ENCODE measurements around the gene CHMP3. TPM values are rescaled to one million over a fixed set of nuclear protein-coding genes. Genes with fewer than 3 reads are reported as not detected.

The CHMP3 gene
- total and polyA plus RNA-seq, 2 donors (not counting 1 experiment from before 2014, with no cell fraction given), result 17.5 to 72.5 TPM

DNA sequence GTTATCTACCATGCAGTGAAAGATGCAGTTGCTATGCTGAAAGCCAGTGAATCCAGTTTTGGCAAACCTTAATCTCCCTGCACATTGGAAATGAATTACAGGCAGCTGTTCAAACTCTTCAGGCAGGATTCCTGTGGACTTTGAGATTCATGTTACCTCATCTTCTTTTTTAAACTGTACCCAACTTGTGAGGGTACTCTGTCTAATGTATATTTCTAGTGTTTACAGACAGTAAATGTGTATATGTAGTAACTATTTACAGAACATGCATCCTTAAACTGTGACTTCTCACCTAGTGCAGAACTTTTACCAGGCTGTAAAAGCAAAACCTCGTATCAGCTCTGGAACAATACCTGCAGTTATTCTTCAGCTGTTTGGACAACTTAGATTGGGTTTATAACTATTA is 71.2 kb downstream of the CHMP3 start:
- Mint-ChIP-seq H3K27me3 (no peaks in the 10 kb centered on the region), H3K4me3 (no peak overlapping the region), H3K27ac (peak overlapping the region; percentile 8), H3K9me3 (ENCODE audit: insufficient read depth) (no peaks in the 10 kb centered on the region), H3K4me1 (peaks cover 30% of the 10 kb centered on the region)
- Histone ChIP-seq H2AFZ (ENCODE audit: insufficient read depth, low read depth, low read length, poor library complexity, severe bottlenecking) (no peak overlapping the region), H4K20me1 (ENCODE audit: control insufficient read depth, insufficient read depth, low read length, poor library complexity, severe bottlenecking) (no peaks in the 10 kb centered on the region), H3K9ac (ENCODE audit: low read length) (no peak overlapping the region), H3K4me1 (ENCODE audit: control insufficient read depth in 2 of 2, insufficient read depth in 2 of 2, low read length in 2 of 2) (peaks cover 0 to 15% of the 10 kb centered on the region in 2 donors), H3K79me2 (ENCODE audit: control insufficient read depth, insufficient read depth, low read length) (no peaks in the 10 kb centered on the region), H3K27ac (ENCODE audit: low read length in 2 of 2) (no peak overlapping the region), H3K27me3 (replicated peaks in 1 of 4; ENCODE audit: control extremely low read depth in 1 of 4, control insufficient read depth in 3 of 4, insufficient read depth in 4 of 4, low read length in 3 of 4) (no peaks in the 10 kb centered on the region), H3K4me3 (ENCODE audit: control extremely low read depth in 1 of 5, extremely low read depth in 1 of 5, insufficient read depth in 1 of 5, low read depth in 2 of 5, low read length in 4 of 5) (no peak overlapping the region), H3K9me3 (ENCODE audit: control extremely low read depth in 1 of 3, control insufficient read depth in 2 of 3, insufficient read depth in 1 of 3, low read length in 2 of 3) (no peaks in the 10 kb centered on the region), H3K36me3 (replicated peaks in 1 of 2; ENCODE audit: control extremely low read depth in 1 of 2, control insufficient read depth in 1 of 2, extremely low read depth in 1 of 2, insufficient read depth in 2 of 2, low read length in 1 of 2) (peaks cover 0 to 55% of the 10 kb centered on the region in 2 experiments), H3K4me2 (replicated peaks; ENCODE audit: low read depth, low read length, poor library complexity, severe bottlenecking) (no peak overlapping the region)
- ChIA-PET CTCF (no interaction called here), POLR2A (no interaction called here)
- TF ChIP-seq, protein P1, sequence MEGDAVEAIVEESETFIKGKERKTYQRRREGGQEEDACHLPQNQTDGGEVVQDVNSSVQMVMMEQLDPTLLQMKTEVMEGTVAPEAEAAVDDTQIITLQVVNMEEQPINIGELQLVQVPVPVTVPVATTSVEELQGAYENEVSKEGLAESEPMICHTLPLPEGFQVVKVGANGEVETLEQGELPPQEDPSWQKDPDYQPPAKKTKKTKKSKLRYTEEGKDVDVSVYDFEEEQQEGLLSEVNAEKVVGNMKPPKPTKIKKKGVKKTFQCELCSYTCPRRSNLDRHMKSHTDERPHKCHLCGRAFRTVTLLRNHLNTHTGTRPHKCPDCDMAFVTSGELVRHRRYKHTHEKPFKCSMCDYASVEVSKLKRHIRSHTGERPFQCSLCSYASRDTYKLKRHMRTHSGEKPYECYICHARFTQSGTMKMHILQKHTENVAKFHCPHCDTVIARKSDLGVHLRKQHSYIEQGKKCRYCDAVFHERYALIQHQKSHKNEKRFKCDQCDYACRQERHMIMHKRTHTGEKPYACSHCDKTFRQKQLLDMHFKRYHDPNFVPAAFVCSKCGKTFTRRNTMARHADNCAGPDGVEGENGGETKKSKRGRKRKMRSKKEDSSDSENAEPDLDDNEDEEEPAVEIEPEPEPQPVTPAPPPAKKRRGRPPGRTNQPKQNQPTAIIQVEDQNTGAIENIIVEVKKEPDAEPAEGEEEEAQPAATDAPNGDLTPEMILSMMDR (IDR thresholded peaks at IDR 0.05), result no peak
- no peak for TF ChIP-seq EZH2 (IDR thresholded peaks at IDR 0.05; ENCODE audit: borderline replicate concordance, insufficient read depth, low read depth, low read length, poor library complexity, severe bottlenecking)
- no peak for DNase-seq
- intact Hi-C loops (cut with micrococcal nuclease), result no loop called here
- no peak for ATAC-seq (ENCODE audit: low read depth)
- no CpG with 5 or more reads among the region's 1 CpG for WGBS (ENCODE audit: insufficient coverage)

DNA sequence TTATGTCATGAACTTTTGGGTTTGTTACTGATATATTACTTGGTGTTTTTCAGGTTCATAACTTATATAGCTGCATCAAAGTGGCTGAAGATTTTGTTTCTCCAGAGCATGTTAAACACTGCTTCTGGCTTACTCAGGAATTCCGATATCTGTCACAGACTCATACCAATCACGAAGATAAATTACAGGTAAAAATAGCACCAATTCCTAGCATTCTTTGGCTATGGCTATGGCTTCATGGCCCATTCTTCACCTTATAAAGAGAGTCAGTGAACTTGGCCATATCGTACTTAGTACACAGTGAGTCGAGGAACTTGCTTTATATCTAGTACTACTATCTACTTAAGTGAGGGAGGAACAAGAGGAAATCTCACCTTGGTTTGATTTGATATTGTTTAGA is 72.2 kb downstream of the CHMP3 start:
- no peak overlapping the region for H3K9ac ChIP-seq (ENCODE audit: low read length)
- peaks cover 0 to 10% of the 10 kb centered on the region in 2 donors for H3K4me1 ChIP-seq (ENCODE audit: control insufficient read depth in 2 of 2, insufficient read depth in 2 of 2, low read length in 2 of 2)
- Mint-ChIP-seq H3K27ac (no peak overlapping the region), H3K9me3 (ENCODE audit: insufficient read depth) (no peaks in the 10 kb centered on the region), H3K4me3 (no peak overlapping the region), H3K27me3 (no peaks in the 10 kb centered on the region), H3K4me1 (peaks cover 25% of the 10 kb centered on the region)
- TF ChIP-seq, protein P1 (IDR thresholded peaks at IDR 0.05), result no peak
- TF ChIP-seq EZH2 (IDR thresholded peaks at IDR 0.05; ENCODE audit: borderline replicate concordance, insufficient read depth, low read depth, low read length, poor library complexity, severe bottlenecking), result no peak
- H3K27ac ChIP-seq (ENCODE audit: low read length in 2 of 2), result no peak overlapping the region
- H4K20me1 ChIP-seq (ENCODE audit: control insufficient read depth, insufficient read depth, low read length, poor library complexity, severe bottlenecking), result no peaks in the 10 kb centered on the region
- no peak overlapping the region for H2AFZ ChIP-seq (ENCODE audit: insufficient read depth, low read depth, low read length, poor library complexity, severe bottlenecking)
- H3K27me3 ChIP-seq (replicated peaks in 1 of 4; ENCODE audit: control extremely low read depth in 1 of 4, control insufficient read depth in 3 of 4, insufficient read depth in 4 of 4, low read length in 3 of 4), result no peaks in the 10 kb centered on the region
- WGBS (ENCODE audit: insufficient coverage), result 100% methylated on average over 2 of the region's 4 CpGs
- no peaks in the 10 kb centered on the region for H3K9me3 ChIP-seq (ENCODE audit: control extremely low read depth in 1 of 3, control insufficient read depth in 2 of 3, insufficient read depth in 1 of 3, low read length in 2 of 3)
- no peaks in the 10 kb centered on the region for H3K79me2 ChIP-seq (ENCODE audit: control insufficient read depth, insufficient read depth, low read length)
- ChIA-PET CTCF (no interaction called here), POLR2A (no interaction called here)
- intact Hi-C loops (cut with micrococcal nuclease), result no loop called here
- H3K36me3 ChIP-seq (replicated peaks in 1 of 2; ENCODE audit: control extremely low read depth in 1 of 2, control insufficient read depth in 1 of 2, extremely low read depth in 1 of 2, insufficient read depth in 2 of 2, low read length in 1 of 2), result peaks cover 5 to 63% of the 10 kb centered on the region in 2 experiments
- H3K4me2 ChIP-seq (replicated peaks; ENCODE audit: low read depth, low read length, poor library complexity, severe bottlenecking), result no peak overlapping the region
- no peak overlapping the region for H3K4me3 ChIP-seq (ENCODE audit: control extremely low read depth in 1 of 5, extremely low read depth in 1 of 5, insufficient read depth in 1 of 5, low read depth in 2 of 5, low read length in 4 of 5)
- DNase-seq, result no peak
- ATAC-seq (ENCODE audit: low read depth), result no peak

Data from B cell (primary cell).